ENCODE data around the gene ALPK3.

Gene ALPK3

GRCh38 chr15:84889313-84889990 is 72.3 kb downstream of the ALPK3 start:
- in situ Hi-C loops (cut with MboI; ENCODE audit: low sequenced_read_pairs), result no loop called here

- in situ Hi-C loops (cut with MboI; ENCODE audit: low sequenced_read_pairs), result no loop called here
Measured at GRCh38 chr15:84889991-84890669, 73.0 kb downstream of the ALPK3 start.

GRCh38 chr15:84890670-84891162 is 73.6 kb downstream of the ALPK3 start:
- in situ Hi-C loops (cut with MboI; ENCODE audit: low sequenced_read_pairs), result no loop called here

- in situ Hi-C loops (cut with MboI; ENCODE audit: low sequenced_read_pairs), result no loop called here
Measured at GRCh38 chr15:84891339-84891738, 74.2 kb downstream of the ALPK3 start.

- in situ Hi-C loops (cut with MboI; ENCODE audit: low sequenced_read_pairs), result no loop called here
Measured at GRCh38 chr15:84892786-84893307, 75.7 kb downstream of the ALPK3 start.

GRCh38 chr15:84893607-84894006 is 76.5 kb downstream of the ALPK3 start:
- in situ Hi-C loops (cut with MboI; ENCODE audit: low sequenced_read_pairs), result no loop called here

GRCh38 chr15:84894736-84895425 is 77.7 kb downstream of the ALPK3 start:
- in situ Hi-C loops (cut with MboI; ENCODE audit: low sequenced_read_pairs), result no loop called here

GRCh38 chr15:84898761-84899160 is 81.6 kb downstream of the ALPK3 start:
- in situ Hi-C loops (cut with MboI; ENCODE audit: low sequenced_read_pairs), result no loop called here

- in situ Hi-C loops (cut with MboI; ENCODE audit: low sequenced_read_pairs), result no loop called here
Measured at GRCh38 chr15:84899750-84900149, 82.6 kb downstream of the ALPK3 start.

GRCh38 chr15:84901540-84901939 is 84.4 kb downstream of the ALPK3 start:
- in situ Hi-C loops (cut with MboI; ENCODE audit: low sequenced_read_pairs), result no loop called here

- in situ Hi-C loops (cut with MboI; ENCODE audit: low sequenced_read_pairs), result no loop called here
Measured at GRCh38 chr15:84903751-84904150, 86.6 kb downstream of the ALPK3 start.

GRCh38 chr15:84904419-84904818 is 87.3 kb downstream of the ALPK3 start:
- in situ Hi-C loops (cut with MboI; ENCODE audit: low sequenced_read_pairs), result no loop called here

- in situ Hi-C loops (cut with MboI; ENCODE audit: low sequenced_read_pairs), result no loop called here
Measured at GRCh38 chr15:84905016-84905916, 88.1 kb downstream of the ALPK3 start.

GRCh38 chr15:84907731-84908130 is 90.6 kb downstream of the ALPK3 start:
- in situ Hi-C loops (cut with MboI; ENCODE audit: low sequenced_read_pairs), result no loop called here

GRCh38 chr15:84908564-84908963 is 91.4 kb downstream of the ALPK3 start:
- in situ Hi-C loops (cut with MboI; ENCODE audit: low sequenced_read_pairs), result no loop called here

GRCh38 chr15:84909029-84909428 is 91.9 kb downstream of the ALPK3 start:
- in situ Hi-C loops (cut with MboI; ENCODE audit: low sequenced_read_pairs), result no loop called here

- in situ Hi-C loops (cut with MboI; ENCODE audit: low sequenced_read_pairs), result no loop called here
Measured at GRCh38 chr15:84909782-84910181, 92.6 kb downstream of the ALPK3 start.

GRCh38 chr15:84910928-84911623 is 93.9 kb downstream of the ALPK3 start:
- in situ Hi-C loops (cut with MboI; ENCODE audit: low sequenced_read_pairs), result no loop called here

GRCh38 chr15:84911879-84912660 is 94.9 kb downstream of the ALPK3 start:
- in situ Hi-C loops (cut with MboI; ENCODE audit: low sequenced_read_pairs), result no loop called here
